HEK293 (cell line): ENCODE measurements around the gene IFNA2.

Experiments
- CTCF ChIA-PET: fragments of 350-600 bp; formaldehyde crosslinking; extraction: SDS; loops from one replicate; lab custom pipeline; 2021; ENCODE audit warnings: antibody characterized with exemption; lab: Yijun Ruan, JAX
- POLR2A ChIA-PET: fragments of 300-600 bp; formaldehyde crosslinking; extraction: SDS; loops from one replicate; lab custom pipeline; 2020; ENCODE audit warnings: antibody characterized with exemption, inconsistent platforms; lab: Yijun Ruan, JAX
- H3K27ac ChIP-seq: fragments of 200-500 bp; sonication (Bioruptor generic); 2 replicates; pipeline ENCODE4 v1.5.1; 2014; ENCODE audit warnings: low read depth, low read length, control low read depth, inconsistent platforms; ENCODE audit errors: extremely low read depth
- H3K36me3 ChIP-seq, 2 experiments: fragments of 200-500 bp in 1 of 2; sonication (Bioruptor generic) in 1 of 2; 1 replicate in 1 of 2; 2 replicates in 1 of 2; pipeline ENCODE4 v1.5.1; 2014 to 2017; ENCODE audit warnings: inconsistent platforms in 2 of 2, low read length in 2 of 2; ENCODE audit not compliant: control insufficient read depth in 2 of 2, insufficient read depth in 1 of 2
- H3K4me1 ChIP-seq: fragments of 200-500 bp; sonication (Bioruptor generic); 2 replicates; pipeline ENCODE4 v1.5.1; 2014; ENCODE audit warnings: mild to moderate bottlenecking, low read length, inconsistent platforms; ENCODE audit not compliant: control insufficient read depth, insufficient read depth
- H3K4me3 ChIP-seq: 2 replicates; pipeline ENCODE4 v1.5.1; 2011; ENCODE audit warnings: low read depth, mild to moderate bottlenecking, control low read depth, low read length, moderate library complexity
- H3K9me3 ChIP-seq: fragments of 200-500 bp; sonication (Bioruptor generic); 2 replicates; pipeline ENCODE4 v1.5.1; 2014; ENCODE audit warnings: low read depth, low read length, inconsistent platforms; ENCODE audit not compliant: control insufficient read depth, insufficient read depth
- BCL11A ChIP-seq: fragments of 450-650 bp; formaldehyde crosslinking; IDR thresholded peaks from 2 replicates; pipeline ENCODE4 v1.5.1; 2016; ENCODE audit warnings: low read depth, missing biosample characterization, missing genetic modification characterization
- FEZF1 ChIP-seq: fragments of 450-650 bp; formaldehyde crosslinking; IDR thresholded peaks from 2 replicates; pipeline ENCODE4 v1.5.1; 2016; ENCODE audit warnings: missing biosample characterization, missing genetic modification characterization
- GLI2 ChIP-seq: fragments of 450-650 bp; formaldehyde crosslinking; IDR thresholded peaks from 2 replicates; pipeline ENCODE4; 2017; ENCODE audit warnings: missing biosample characterization, missing genetic modification characterization, low read depth, borderline replicate concordance
- PRDM1 ChIP-seq: fragments of 450-650 bp; formaldehyde crosslinking; IDR thresholded peaks from 2 replicates; pipeline ENCODE4; 2016; ENCODE audit warnings: missing biosample characterization, missing genetic modification characterization
- SETDB1 ChIP-seq: IDR thresholded peaks from one replicate; pipeline ENCODE4 v1.6.1; 2017; ENCODE audit warnings: mild to moderate bottlenecking, low read length, moderate library complexity, mixed read lengths; ENCODE audit not compliant: insufficient read length
- SP7 ChIP-seq: fragments of 450-650 bp; formaldehyde crosslinking; IDR thresholded peaks from 2 replicates; pipeline ENCODE4 v1.5.1; 2016; ENCODE audit warnings: missing biosample characterization, missing genetic modification characterization
- TRIM28 ChIP-seq: IDR thresholded peaks from 2 replicates; pipeline ENCODE4 v1.6.1; 2011; ENCODE audit warnings: low read length, control low read depth, borderline replicate concordance
- ZBTB7A ChIP-seq: fragments of 450-650 bp; formaldehyde crosslinking; IDR thresholded peaks from 2 replicates; pipeline ENCODE4 v1.5.1; 2016; ENCODE audit warnings: low read depth, missing biosample characterization, missing genetic modification characterization
- ZBTB8A ChIP-seq: fragments of 450-650 bp; formaldehyde crosslinking; IDR thresholded peaks from 2 replicates; pipeline ENCODE4 v1.5.1; 2016; ENCODE audit warnings: missing biosample characterization, missing genetic modification characterization
- ZNF146 ChIP-seq: fragments of 450-650 bp; formaldehyde crosslinking; IDR thresholded peaks from 2 replicates; pipeline ENCODE4 v1.5.1; 2016; ENCODE audit warnings: missing biosample characterization, missing genetic modification characterization
- ZNF169 ChIP-seq: fragments of 450-650 bp; formaldehyde crosslinking; IDR thresholded peaks from 2 replicates; pipeline ENCODE4 v1.5.1; 2016; ENCODE audit warnings: missing biosample characterization, missing genetic modification characterization
- ZNF174 ChIP-seq: fragments of 450-650 bp; formaldehyde crosslinking; IDR thresholded peaks from 2 replicates; pipeline ENCODE4 v1.5.0; 2017; ENCODE audit warnings: missing biosample characterization, mild to moderate bottlenecking, missing genetic modification characterization
- ZNF19 ChIP-seq: fragments of 450-650 bp; formaldehyde crosslinking; IDR thresholded peaks from 2 replicates; pipeline ENCODE4; 2016; ENCODE audit warnings: missing biosample characterization, missing genetic modification characterization, low read depth
- ZNF24 ChIP-seq: fragments of 450-650 bp; formaldehyde crosslinking; IDR thresholded peaks from 2 replicates; pipeline ENCODE4 v1.5.1; 2016; ENCODE audit warnings: missing biosample characterization, missing genetic modification characterization
- ZNF324 ChIP-seq: fragments of 450-650 bp; formaldehyde crosslinking; IDR thresholded peaks from 2 replicates; pipeline ENCODE4 v1.5.1; 2016; ENCODE audit warnings: missing biosample characterization, missing genetic modification characterization
- ZNF354C ChIP-seq: fragments of 450-650 bp; formaldehyde crosslinking; IDR thresholded peaks from 2 replicates; pipeline ENCODE4 v1.5.1; 2016; ENCODE audit warnings: missing biosample characterization, missing genetic modification characterization, low read depth, borderline replicate concordance
- ZNF473 ChIP-seq: fragments of 450-650 bp; formaldehyde crosslinking; IDR thresholded peaks from 2 replicates; pipeline ENCODE4 v1.5.1; 2017; ENCODE audit warnings: missing biosample characterization, missing genetic modification characterization
- ZNF48 ChIP-seq: fragments of 450-650 bp; formaldehyde crosslinking; IDR thresholded peaks from 2 replicates; pipeline ENCODE4 v1.5.1; 2016; ENCODE audit warnings: missing biosample characterization, missing genetic modification characterization
- ZNF571 ChIP-seq: fragments of 450-650 bp; formaldehyde crosslinking; IDR thresholded peaks from 2 replicates; pipeline ENCODE4 v1.5.0; 2017; ENCODE audit warnings: missing biosample characterization, missing genetic modification characterization
- ZNF596 ChIP-seq: fragments of 450-650 bp; IDR thresholded peaks from 2 replicates; pipeline ENCODE4 v1.5.0; 2018; ENCODE audit warnings: missing biosample characterization, mild to moderate bottlenecking, missing genetic modification characterization, moderate library complexity
- ZNF621 ChIP-seq: fragments of 450-650 bp; formaldehyde crosslinking; IDR thresholded peaks from 2 replicates; pipeline ENCODE4 v1.5.1; 2017; ENCODE audit warnings: missing biosample characterization, missing genetic modification characterization
- ZNF624 ChIP-seq: fragments of 450-650 bp; formaldehyde crosslinking; IDR thresholded peaks from 2 replicates; pipeline ENCODE4 v1.5.1; 2017; ENCODE audit warnings: missing biosample characterization, missing genetic modification characterization
- ZNF654 ChIP-seq: fragments of 450-650 bp; formaldehyde crosslinking; IDR thresholded peaks from 2 replicates; pipeline ENCODE4 v1.5.1; 2016; ENCODE audit warnings: low read depth, missing biosample characterization, missing genetic modification characterization
- ZNF660 ChIP-seq: fragments of 450-650 bp; IDR thresholded peaks from 2 replicates; pipeline ENCODE4 v1.5.1; 2018; ENCODE audit warnings: missing biosample characterization, mild to moderate bottlenecking, missing genetic modification characterization
- TF ChIP-seq, protein P1 (sequence below): fragments of 450-650 bp; formaldehyde crosslinking; IDR thresholded peaks from 2 replicates; pipeline ENCODE4 v1.5.1; 2016; ENCODE audit warnings: missing biosample characterization, missing genetic modification characterization
- TF ChIP-seq, protein P2 (sequence below): fragments of 450-650 bp; formaldehyde crosslinking; IDR thresholded peaks from 2 replicates; pipeline ENCODE4 v1.5.1; 2016; ENCODE audit warnings: missing biosample characterization, missing genetic modification characterization
- TF ChIP-seq, protein P3 (sequence below): fragments of 450-650 bp; IDR thresholded peaks from 2 replicates; pipeline ENCODE4 v1.5.1; 2018; ENCODE audit warnings: missing biosample characterization, missing genetic modification characterization
- TF ChIP-seq, protein P4 (sequence below): fragments of 450-650 bp; formaldehyde crosslinking; IDR thresholded peaks from 2 replicates; pipeline ENCODE4 v1.5.1; 2016; ENCODE audit warnings: missing biosample characterization, missing genetic modification characterization
- TF ChIP-seq, protein P5 (sequence below): fragments of 450-650 bp; formaldehyde crosslinking; IDR thresholded peaks from 2 replicates; pipeline ENCODE4 v1.5.1; 2017; ENCODE audit warnings: missing biosample characterization, missing genetic modification characterization

Gene IFNA2

DNA sequence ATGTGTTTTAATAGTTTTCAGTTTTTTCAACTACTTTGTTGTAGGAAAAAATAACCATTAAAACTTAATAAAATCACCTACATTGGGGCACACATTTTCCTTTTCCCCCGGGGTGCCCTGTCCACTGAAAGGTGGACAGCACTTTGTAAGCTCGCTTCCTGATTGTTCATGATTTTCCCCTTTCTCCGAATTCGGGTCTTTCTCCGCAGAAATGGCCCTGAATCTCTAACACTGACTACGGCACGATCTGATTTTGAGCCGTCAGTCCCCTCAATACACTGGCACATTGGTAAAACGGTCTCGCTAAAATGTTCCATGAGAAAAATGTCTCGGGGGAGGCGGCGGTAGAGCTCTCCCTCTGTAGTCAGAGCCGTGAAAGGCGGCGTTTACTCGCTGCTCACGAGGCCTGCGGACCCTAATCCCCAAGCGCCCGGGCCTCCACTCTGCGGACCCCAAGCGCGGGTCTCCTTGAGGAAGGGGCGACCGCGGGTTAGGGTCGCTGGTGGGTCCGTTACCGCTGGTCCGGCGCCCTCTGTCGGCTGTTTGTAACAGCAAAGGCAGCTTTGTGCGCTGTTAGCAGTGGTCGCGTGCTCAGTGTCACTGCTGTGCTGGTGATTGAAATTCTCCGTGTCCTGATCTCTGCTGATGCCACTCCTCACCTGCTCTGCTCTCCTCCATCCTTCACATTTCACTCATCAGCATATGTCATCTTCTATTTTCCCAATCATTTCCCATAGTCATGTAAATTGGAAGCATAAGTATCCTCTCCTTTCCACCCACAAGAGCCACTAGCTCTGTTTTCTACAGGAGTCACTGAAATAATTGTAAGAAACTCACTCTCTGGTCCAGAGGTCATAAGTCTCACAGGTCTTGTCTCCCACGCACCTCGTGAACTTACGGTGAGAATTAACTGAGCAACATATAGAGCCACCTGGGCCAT, 10.8 kb upstream of the IFNA2 start (continued):
- TF ChIP-seq, protein P1, sequence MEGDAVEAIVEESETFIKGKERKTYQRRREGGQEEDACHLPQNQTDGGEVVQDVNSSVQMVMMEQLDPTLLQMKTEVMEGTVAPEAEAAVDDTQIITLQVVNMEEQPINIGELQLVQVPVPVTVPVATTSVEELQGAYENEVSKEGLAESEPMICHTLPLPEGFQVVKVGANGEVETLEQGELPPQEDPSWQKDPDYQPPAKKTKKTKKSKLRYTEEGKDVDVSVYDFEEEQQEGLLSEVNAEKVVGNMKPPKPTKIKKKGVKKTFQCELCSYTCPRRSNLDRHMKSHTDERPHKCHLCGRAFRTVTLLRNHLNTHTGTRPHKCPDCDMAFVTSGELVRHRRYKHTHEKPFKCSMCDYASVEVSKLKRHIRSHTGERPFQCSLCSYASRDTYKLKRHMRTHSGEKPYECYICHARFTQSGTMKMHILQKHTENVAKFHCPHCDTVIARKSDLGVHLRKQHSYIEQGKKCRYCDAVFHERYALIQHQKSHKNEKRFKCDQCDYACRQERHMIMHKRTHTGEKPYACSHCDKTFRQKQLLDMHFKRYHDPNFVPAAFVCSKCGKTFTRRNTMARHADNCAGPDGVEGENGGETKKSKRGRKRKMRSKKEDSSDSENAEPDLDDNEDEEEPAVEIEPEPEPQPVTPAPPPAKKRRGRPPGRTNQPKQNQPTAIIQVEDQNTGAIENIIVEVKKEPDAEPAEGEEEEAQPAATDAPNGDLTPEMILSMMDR (tag by site-specific recombination), result peak; percentile 84
- TF ChIP-seq ZNF473 (tag by site-specific recombination) (no peak), SETDB1 (no peak), PRDM1 (tag by site-specific recombination) (no peak), BCL11A (no peak), ZNF660 (tag by site-specific recombination) (0 out of 2 replicates have a peak, but pooled peaks have one; percentile 61), ZNF621 (no peak), TRIM28 (peak; percentile 62; the same call in 1 of the 2 replicates), ZNF174 (tag by site-specific recombination) (no peak), FEZF1 (tag by site-specific recombination) (no peak), ZNF169 (tag by site-specific recombination) (no peak), GLI2 (tag by site-specific recombination) (no peak), ZNF24 (tag by site-specific recombination) (no peak), ZNF596 (tag by site-specific recombination) (no peak), ZNF624 (tag by site-specific recombination) (no peak)
- TF ChIP-seq, protein P2, sequence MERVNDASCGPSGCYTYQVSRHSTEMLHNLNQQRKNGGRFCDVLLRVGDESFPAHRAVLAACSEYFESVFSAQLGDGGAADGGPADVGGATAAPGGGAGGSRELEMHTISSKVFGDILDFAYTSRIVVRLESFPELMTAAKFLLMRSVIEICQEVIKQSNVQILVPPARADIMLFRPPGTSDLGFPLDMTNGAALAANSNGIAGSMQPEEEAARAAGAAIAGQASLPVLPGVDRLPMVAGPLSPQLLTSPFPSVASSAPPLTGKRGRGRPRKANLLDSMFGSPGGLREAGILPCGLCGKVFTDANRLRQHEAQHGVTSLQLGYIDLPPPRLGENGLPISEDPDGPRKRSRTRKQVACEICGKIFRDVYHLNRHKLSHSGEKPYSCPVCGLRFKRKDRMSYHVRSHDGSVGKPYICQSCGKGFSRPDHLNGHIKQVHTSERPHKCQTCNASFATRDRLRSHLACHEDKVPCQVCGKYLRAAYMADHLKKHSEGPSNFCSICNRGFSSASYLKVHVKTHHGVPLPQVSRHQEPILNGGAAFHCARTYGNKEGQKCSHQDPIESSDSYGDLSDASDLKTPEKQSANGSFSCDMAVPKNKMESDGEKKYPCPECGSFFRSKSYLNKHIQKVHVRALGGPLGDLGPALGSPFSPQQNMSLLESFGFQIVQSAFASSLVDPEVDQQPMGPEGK (tag by site-specific recombination), result 0 out of 2 replicates have a peak, but pooled peaks have one; percentile 15
- TF ChIP-seq, all 188 proteins: peak for 19

DNA sequence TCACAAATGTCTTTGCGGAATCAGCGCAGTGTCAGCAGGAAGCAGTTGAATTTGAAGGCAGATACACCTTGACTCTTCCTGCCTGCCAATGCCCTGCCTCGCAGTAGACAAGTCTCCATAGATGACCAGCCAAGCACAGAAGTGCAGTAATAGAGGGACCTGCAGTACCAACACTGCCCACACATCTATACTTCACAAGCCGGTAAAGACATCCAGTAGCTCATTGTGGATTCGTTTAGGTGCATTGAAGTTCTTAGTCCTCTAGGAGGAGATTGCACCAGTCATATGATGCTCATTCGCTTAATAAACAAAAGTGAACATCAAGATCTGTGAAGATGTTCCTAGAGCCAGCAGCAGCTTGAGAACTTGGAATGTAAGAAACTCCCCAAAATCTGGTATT, 7.1 kb upstream of the IFNA2 start:
- POLR2A ChIA-PET, result no interaction called here
- no peak overlapping the region for H3K27ac ChIP-seq
- TF ChIP-seq, protein P3, sequence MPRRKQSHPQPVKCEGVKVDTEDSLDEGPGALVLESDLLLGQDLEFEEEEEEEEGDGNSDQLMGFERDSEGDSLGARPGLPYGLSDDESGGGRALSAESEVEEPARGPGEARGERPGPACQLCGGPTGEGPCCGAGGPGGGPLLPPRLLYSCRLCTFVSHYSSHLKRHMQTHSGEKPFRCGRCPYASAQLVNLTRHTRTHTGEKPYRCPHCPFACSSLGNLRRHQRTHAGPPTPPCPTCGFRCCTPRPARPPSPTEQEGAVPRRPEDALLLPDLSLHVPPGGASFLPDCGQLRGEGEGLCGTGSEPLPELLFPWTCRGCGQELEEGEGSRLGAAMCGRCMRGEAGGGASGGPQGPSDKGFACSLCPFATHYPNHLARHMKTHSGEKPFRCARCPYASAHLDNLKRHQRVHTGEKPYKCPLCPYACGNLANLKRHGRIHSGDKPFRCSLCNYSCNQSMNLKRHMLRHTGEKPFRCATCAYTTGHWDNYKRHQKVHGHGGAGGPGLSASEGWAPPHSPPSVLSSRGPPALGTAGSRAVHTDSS, result no peak
- no peak for TF ChIP-seq ZNF354C (tag by site-specific recombination)
- no peak for TF ChIP-seq ZBTB7A (tag by site-specific recombination)
- TF ChIP-seq ZNF146 (tag by site-specific recombination), result no peak
- TF ChIP-seq BCL11A, result no peak
- TF ChIP-seq, protein P4, sequence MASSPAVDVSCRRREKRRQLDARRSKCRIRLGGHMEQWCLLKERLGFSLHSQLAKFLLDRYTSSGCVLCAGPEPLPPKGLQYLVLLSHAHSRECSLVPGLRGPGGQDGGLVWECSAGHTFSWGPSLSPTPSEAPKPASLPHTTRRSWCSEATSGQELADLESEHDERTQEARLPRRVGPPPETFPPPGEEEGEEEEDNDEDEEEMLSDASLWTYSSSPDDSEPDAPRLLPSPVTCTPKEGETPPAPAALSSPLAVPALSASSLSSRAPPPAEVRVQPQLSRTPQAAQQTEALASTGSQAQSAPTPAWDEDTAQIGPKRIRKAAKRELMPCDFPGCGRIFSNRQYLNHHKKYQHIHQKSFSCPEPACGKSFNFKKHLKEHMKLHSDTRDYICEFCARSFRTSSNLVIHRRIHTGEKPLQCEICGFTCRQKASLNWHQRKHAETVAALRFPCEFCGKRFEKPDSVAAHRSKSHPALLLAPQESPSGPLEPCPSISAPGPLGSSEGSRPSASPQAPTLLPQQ, result no peak
- no peak for TF ChIP-seq PRDM1 (tag by site-specific recombination)
- no peak for TF ChIP-seq ZBTB8A (tag by site-specific recombination)
- TF ChIP-seq ZNF654 (tag by site-specific recombination), result no peak
- no peak for TF ChIP-seq ZNF48 (tag by site-specific recombination)
- no peak for TF ChIP-seq ZNF324 (tag by site-specific recombination)
- TF ChIP-seq SP7, result no peak
- no peak for TF ChIP-seq ZNF571 (tag by site-specific recombination)
- TF ChIP-seq ZNF19 (tag by site-specific recombination), result no peak
- TF ChIP-seq, protein P5, sequence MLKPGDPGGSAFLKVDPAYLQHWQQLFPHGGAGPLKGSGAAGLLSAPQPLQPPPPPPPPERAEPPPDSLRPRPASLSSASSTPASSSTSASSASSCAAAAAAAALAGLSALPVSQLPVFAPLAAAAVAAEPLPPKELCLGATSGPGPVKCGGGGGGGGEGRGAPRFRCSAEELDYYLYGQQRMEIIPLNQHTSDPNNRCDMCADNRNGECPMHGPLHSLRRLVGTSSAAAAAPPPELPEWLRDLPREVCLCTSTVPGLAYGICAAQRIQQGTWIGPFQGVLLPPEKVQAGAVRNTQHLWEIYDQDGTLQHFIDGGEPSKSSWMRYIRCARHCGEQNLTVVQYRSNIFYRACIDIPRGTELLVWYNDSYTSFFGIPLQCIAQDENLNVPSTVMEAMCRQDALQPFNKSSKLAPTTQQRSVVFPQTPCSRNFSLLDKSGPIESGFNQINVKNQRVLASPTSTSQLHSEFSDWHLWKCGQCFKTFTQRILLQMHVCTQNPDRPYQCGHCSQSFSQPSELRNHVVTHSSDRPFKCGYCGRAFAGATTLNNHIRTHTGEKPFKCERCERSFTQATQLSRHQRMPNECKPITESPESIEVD (tag by site-specific recombination), result no peak

More for the DNA sequence above, 7.1 kb upstream of the IFNA2 start:
- H3K4me3 ChIP-seq, result no peak overlapping the region
- no peaks in the 10 kb centered on the region for H3K9me3 ChIP-seq
- H3K4me1 ChIP-seq, result no peaks in the 10 kb centered on the region
- CTCF ChIA-PET, result interaction anchor here (0.6 to 2.7 kb wide), 10 partner anchors 8 to 143 kb away, joined by 3 to 11 read pairs (median 4); no protein-coding TSS in a partner anchor
- H3K36me3 ChIP-seq, result no peaks in the 10 kb centered on the region
